AG04449 (cell line): ENCODE measurements around the gene ANAPC15.
"Not testable (repeated sequence)": the region's sequence is repeated elsewhere in the genome, so short reads cannot be mapped to it uniquely, and the experiment has no call there.

Experiments
- CTCF ChIA-PET: fragments of 350-600 bp; formaldehyde crosslinking; extraction: SDS; loops from one replicate; lab custom pipeline; 2021; ENCODE audit warnings: antibody characterized with exemption; lab: Yijun Ruan, JAX
- POLR2A ChIA-PET: fragments of 400-600, 350-600 bp; formaldehyde crosslinking; extraction: SDS; loops from one replicate; lab custom pipeline; 2020; ENCODE audit warnings: antibody characterized with exemption, inconsistent platforms; lab: Yijun Ruan, JAX
- DNase-seq: peaks from one replicate; pipeline ENCODE4 v3.0.0-alpha.2; 2010; ENCODE audit warnings: low read depth, low spot score
- H3K4me3 ChIP-seq: 2 replicates; pipeline ENCODE4 v1.5.1; 2011; ENCODE audit warnings: low read depth, mild to moderate bottlenecking, control low read depth, low read length
- CTCF ChIP-seq: IDR thresholded peaks from one replicate; pipeline ENCODE4 v1.5.1; 2011; ENCODE audit warnings: mild to moderate bottlenecking, moderate library complexity, low read length, control low read depth, inconsistent platforms; ENCODE audit not compliant: insufficient read depth; ENCODE audit errors: missing control alignments

Gene ANAPC15

GRCh38 chr11:72139500-72139899, 27.0 kb upstream of the ANAPC15 start:
- CTCF ChIA-PET = interaction anchor here (1.2 to 1.5 kb wide), 2 partner anchors 27 to 67 kb away, joined by 3 to 5 read pairs; partner anchors contain the start of gene ANAPC15
- POLR2A ChIA-PET = no interaction called here
- DNase-seq = no peak

DNA sequence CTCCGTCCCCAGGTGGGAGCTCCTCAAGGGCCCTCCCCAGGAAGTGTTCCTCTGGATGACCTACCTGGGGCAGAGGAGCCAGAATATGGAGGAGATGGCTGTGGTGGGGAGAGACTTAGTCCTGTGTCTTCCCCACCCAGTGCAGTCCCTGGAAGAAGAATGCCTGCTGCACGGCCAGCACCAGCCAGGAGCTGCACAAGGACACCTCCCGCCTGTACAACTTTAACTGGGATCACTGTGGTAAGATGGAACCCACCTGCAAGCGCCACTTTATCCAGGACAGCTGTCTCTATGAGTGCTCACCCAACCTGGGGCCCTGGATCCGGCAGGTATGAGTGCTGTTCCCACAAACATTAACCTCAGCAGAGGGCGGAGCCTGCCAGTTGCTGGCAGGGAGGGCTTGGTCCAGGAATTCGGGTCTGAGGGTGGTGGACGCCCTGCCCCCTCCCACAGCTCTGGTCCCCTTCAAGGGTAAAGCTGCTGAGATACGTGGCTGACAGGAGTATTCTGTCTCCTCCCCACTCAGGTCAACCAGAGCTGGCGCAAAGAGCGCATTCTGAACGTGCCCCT, 26.4 kb upstream of the ANAPC15 start:
- ChIA-PET POLR2A (no interaction called here), CTCF (interaction anchor here (1.2 to 1.5 kb wide), 2 partner anchors 26 to 66 kb away, joined by 3 to 5 read pairs; partner anchors contain the start of gene ANAPC15)
- no peak for DNase-seq
- no peak overlapping the region for H3K4me3 ChIP-seq
- no peak for TF ChIP-seq CTCF

More at GRCh38 chr11:72139500-72139899, 27.0 kb upstream of the ANAPC15 start:
- no peak overlapping the region for H3K4me3 ChIP-seq
- TF ChIP-seq CTCF = no peak

- no peak overlapping the region for H3K4me3 ChIP-seq
- TF ChIP-seq CTCF = no peak
- CTCF ChIA-PET = no interaction called here
- POLR2A ChIA-PET = interaction anchor here (0.6 kb wide), 2 partner anchors 172 to 226 kb away, joined by 3 read pairs; no protein-coding TSS in a partner anchor
- no peak for DNase-seq
These were observed 24.3 kb upstream of the ANAPC15 start for GRCh38 chr11:72136684-72137262.

DNA sequence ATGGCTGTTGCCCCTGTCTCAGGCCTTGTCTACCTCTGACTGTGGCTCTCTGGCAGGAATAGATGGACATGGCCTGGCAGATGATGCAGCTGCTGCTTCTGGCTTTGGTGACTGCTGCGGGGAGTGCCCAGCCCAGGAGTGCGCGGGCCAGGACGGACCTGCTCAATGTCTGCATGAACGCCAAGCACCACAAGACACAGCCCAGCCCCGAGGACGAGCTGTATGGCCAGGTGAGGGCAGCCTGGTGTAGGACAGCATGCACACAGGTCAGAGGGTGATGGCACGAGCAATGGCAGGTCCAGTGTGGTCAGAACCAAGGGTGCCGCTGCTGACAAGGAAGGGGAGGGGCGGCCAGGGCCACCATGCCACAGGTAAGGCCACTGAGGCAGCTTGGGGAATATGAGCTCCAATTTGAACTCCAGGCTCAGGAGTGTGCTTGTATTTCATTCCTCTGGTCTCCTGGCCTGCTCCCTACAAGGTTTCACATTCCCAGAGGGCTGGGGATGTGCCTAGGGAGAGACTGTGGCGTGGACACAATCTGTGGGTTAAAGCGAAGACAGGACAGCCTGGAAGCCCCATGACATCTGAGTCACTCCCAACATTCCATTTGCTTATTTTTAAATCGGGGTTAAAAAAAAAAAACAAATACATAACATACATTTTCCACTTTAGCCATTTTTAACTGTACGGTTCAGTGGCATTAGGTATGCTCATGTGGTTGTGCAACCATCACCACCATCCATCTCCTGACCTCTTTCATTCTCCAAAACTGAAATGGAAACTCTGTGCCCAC, 23.6 kb upstream of the ANAPC15 start:
- CTCF ChIA-PET = interaction anchor here (1.6 kb wide), 1 partner anchor 12 kb away, joined by 3 read pairs; no protein-coding TSS in a partner anchor
- no peak for DNase-seq
- H3K4me3 ChIP-seq = no peak overlapping the region
- TF ChIP-seq CTCF = no peak
- POLR2A ChIA-PET = no interaction called here

GRCh38 chr11:72135473-72135872, 23.0 kb upstream of the ANAPC15 start, which contains the start of gene FOLR3:
Gene FOLR3, plus strand, starts transcription at chr11:72135725. Its CDS starts 228 bp downstream, at chr11:72135953.
- CTCF ChIA-PET = interaction anchor here (1.6 kb wide), 1 partner anchor 12 kb away, joined by 3 read pairs; no protein-coding TSS in a partner anchor
- POLR2A ChIA-PET, DNase-seq, H3K4me3 ChIP-seq: not testable (repeated sequence)

GRCh38 chr11:72132646-72133045, 20.2 kb upstream of the ANAPC15 start:
- no peak for DNase-seq
- H3K4me3 ChIP-seq = no peak overlapping the region
- CTCF ChIA-PET = interaction anchor here (0.6 to 1.1 kb wide), 2 partner anchors 11 to 42 kb away, joined by 3 read pairs; no protein-coding TSS in a partner anchor
- TF ChIP-seq CTCF = no peak
- POLR2A ChIA-PET = no interaction called here
